GM12878 (cell line): Measurements from ENCODE around the gene CCT6A.

Experiments used
- FOS ChIP-seq: IDR thresholded peaks from 3 replicates; pipeline ENCODE4 v1.6.1; 2011; ENCODE audit warnings: borderline replicate concordance; ENCODE audit not compliant: insufficient read length; ENCODE audit errors: extremely low read depth
- FOXK2 ChIP-seq: fragments of 450-650 bp; IDR thresholded peaks from 2 replicates; pipeline ENCODE4 v1.6.1; 2017; ENCODE audit warnings: mild to moderate bottlenecking, moderate library complexity
- JUNB ChIP-seq: IDR thresholded peaks from 2 replicates; pipeline ENCODE4 v1.6.1; 2016; ENCODE audit warnings: antibody characterized with exemption, mild to moderate bottlenecking
- POLR2A ChIP-seq: IDR thresholded peaks from 2 replicates; pipeline ENCODE4 v1.6.1; 2011; ENCODE audit warnings: low read depth, mild to moderate bottlenecking, low read length
- TAF1 ChIP-seq: IDR thresholded peaks from 2 replicates; pipeline ENCODE4 v1.6.1; 2011; ENCODE audit warnings: mild to moderate bottlenecking, low read depth, low read length, borderline replicate concordance
- ZNF622 ChIP-seq: fragments of 450-650 bp; IDR thresholded peaks from 2 replicates; pipeline ENCODE4 v1.6.1; 2017; ENCODE audit warnings: mild to moderate bottlenecking, inconsistent platforms
- TF ChIP-seq, protein P1 (sequence below), 3 experiments: IDR thresholded peaks in 2 of 3; conservative IDR thresholded peaks in 1 of 3; 2 replicates each; pipeline ENCODE4 v1.5.1; 2011; ENCODE audit warnings: low read depth in 3 of 3, low read length in 3 of 3, mild to moderate bottlenecking in 3 of 3, control low read depth in 2 of 3, moderate library complexity in 2 of 3, inconsistent platforms in 1 of 3, mixed read lengths in 1 of 3; ENCODE audit not compliant: control insufficient read depth in 2 of 3, insufficient read depth in 1 of 3; ENCODE audit errors: extremely low read depth in 1 of 3

DNA sequence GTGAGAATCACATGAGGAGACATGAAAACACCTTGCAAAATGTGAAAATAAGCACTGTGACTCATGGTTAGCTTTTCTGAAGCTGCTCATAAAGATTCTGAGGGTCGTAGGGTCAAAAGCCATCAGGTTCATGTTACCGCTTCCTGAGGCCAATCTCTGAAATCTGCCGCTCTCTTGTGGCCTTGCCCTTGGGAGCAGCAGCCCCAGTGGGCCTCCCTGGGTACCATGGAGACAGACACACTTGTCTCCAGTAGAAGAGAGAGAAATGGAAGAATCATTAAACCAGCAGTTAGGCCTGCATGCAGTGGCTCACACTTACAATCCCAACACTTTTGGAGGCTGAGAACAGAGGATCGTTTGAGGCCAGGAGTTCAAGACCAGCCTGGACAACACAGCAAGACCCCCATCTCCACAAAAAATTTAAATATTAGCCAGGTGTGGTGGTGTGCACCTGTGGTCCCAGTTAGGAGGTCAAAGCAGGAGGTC, 44.4 kb upstream of the CCT6A start:
- TF ChIP-seq JUNB (no peak), FOXK2 (no peak), FOS (no peak), TAF1 (no peak), POLR2A (no peak), ZNF622 (no peak)
- TF ChIP-seq, protein P1, sequence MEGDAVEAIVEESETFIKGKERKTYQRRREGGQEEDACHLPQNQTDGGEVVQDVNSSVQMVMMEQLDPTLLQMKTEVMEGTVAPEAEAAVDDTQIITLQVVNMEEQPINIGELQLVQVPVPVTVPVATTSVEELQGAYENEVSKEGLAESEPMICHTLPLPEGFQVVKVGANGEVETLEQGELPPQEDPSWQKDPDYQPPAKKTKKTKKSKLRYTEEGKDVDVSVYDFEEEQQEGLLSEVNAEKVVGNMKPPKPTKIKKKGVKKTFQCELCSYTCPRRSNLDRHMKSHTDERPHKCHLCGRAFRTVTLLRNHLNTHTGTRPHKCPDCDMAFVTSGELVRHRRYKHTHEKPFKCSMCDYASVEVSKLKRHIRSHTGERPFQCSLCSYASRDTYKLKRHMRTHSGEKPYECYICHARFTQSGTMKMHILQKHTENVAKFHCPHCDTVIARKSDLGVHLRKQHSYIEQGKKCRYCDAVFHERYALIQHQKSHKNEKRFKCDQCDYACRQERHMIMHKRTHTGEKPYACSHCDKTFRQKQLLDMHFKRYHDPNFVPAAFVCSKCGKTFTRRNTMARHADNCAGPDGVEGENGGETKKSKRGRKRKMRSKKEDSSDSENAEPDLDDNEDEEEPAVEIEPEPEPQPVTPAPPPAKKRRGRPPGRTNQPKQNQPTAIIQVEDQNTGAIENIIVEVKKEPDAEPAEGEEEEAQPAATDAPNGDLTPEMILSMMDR (IDR thresholded peaks at IDR 0.05 in 2 of 3, conservative IDR thresholded peaks at IDR 0.05 in 1 of 3; ENCODE audit: control insufficient read depth in 2 of 3, extremely low read depth in 1 of 3, insufficient read depth in 1 of 3, low read depth in 3 of 3, low read length in 3 of 3): no peak
